ENCODE measurements around the gene IKZF4. TPM values are rescaled to one million over a fixed set of nuclear protein-coding genes. Genes with fewer than 3 reads are reported as not detected.

Gene IKZF4
- total and polyA plus RNA-seq, 2 of the 8 experiments (the other 6 are each of a cell fraction or from before 2014, with no cell fraction given): 8.0 to 13.3 TPM

GRCh38 chr12:56017181-56017580, 3.7 kb upstream of the IKZF4 start:
- Histone ChIP-seq H3K4ac (replicated peaks; ENCODE audit: insufficient read length, low read depth, low read length) (no peak overlapping the region), H3K23me2 (ENCODE audit: low read depth, low read length) (peaks cover 12% of the 10 kb centered on the region), H3K4me2 (ENCODE audit: insufficient read depth in 1 of 2, low read depth in 2 of 2, low read length in 2 of 2) (no peak overlapping the region), H4K8ac (ENCODE audit: extremely low read depth, insufficient read depth, low read length) (no peak overlapping the region), H4K20me1 (replicated peaks in 1 of 2; ENCODE audit: control insufficient read depth in 1 of 2, insufficient read depth in 2 of 2, low read length in 2 of 2) (no peaks in the 10 kb centered on the region), H3K36me3 (ENCODE audit: control insufficient read depth in 2 of 4, insufficient read depth in 4 of 4, low read length in 3 of 4) (peaks cover 0 to 5% (median 2%) of the 10 kb centered on the region in 4 experiments; a peak in 2 of 8 replicates), H3K27ac (ENCODE audit: low read depth, low read length) (no peak overlapping the region), H3K14ac (ENCODE audit: insufficient read length) (no peak overlapping the region), H3K9me3 (ENCODE audit: insufficient read depth in 2 of 2, low read depth in 1 of 2, low read length in 1 of 2) (no peaks in the 10 kb centered on the region), H2AK5ac (ENCODE audit: low read depth, low read length) (no peak overlapping the region), H2BK120ac (replicated peaks; ENCODE audit: low read depth, low read length) (no peak overlapping the region), H3K27me3 (replicated peaks in 1 of 4; ENCODE audit: control insufficient read depth in 3 of 4, extremely low read depth in 1 of 4, insufficient read depth in 3 of 4, low read length in 3 of 4) (no peaks in the 10 kb centered on the region), H2AFZ (ENCODE audit: low read length) (no peak overlapping the region), H2BK12ac (ENCODE audit: low read depth, low read length) (no peak overlapping the region), H3K4me3 (ENCODE audit: extremely low read depth in 1 of 4, insufficient read depth in 2 of 4, low read depth in 3 of 4, low read length in 4 of 4) (no peak overlapping the region), H2BK20ac (ENCODE audit: low read length) (no peak overlapping the region), H3K79me2 (ENCODE audit: control insufficient read depth in 1 of 2, insufficient read depth in 2 of 2, low read length in 2 of 2) (no peaks in the 10 kb centered on the region), H3K79me1 (ENCODE audit: low read depth, low read length) (no peaks in the 10 kb centered on the region; the same call in 1 of the 2 replicates), H4K5ac (ENCODE audit: insufficient read length, low read depth, low read length) (no peak overlapping the region), H3K9ac (replicated peaks in 1 of 4; ENCODE audit: extremely low read depth in 1 of 4, low read depth in 3 of 4, low read length in 3 of 4) (no peak overlapping the region; a peak in 1 of 7 replicates), H2BK5ac (ENCODE audit: low read depth, low read length) (no peak overlapping the region), H2BK15ac (ENCODE audit: low read length) (no peak overlapping the region), H3K56ac (replicated peaks; ENCODE audit: insufficient read length, low read depth, low read length) (no peak overlapping the region), H3K4me1 (replicated peaks in 1 of 4; ENCODE audit: control insufficient read depth in 3 of 4, insufficient read depth in 4 of 4, low read length in 3 of 4) (peaks cover 8 to 25% (median 16%) of the 10 kb centered on the region in 4 experiments), H4K91ac (replicated peaks; ENCODE audit: insufficient read length, low read length) (no peak overlapping the region), H3K18ac (ENCODE audit: extremely low read depth, low read length) (no peak overlapping the region), H3K23ac (ENCODE audit: insufficient read length) (no peak overlapping the region)
- FAIRE-seq (no peak), DNase-seq (ENCODE audit: low read depth in 1 of 2, low spot score in 2 of 2) (no peak)
- ChIA-PET CTCF (ENCODE audit: partially characterized antibody) (interaction anchor here (4.9 to 18.1 kb wide), 2 partner anchors 12 to 22 kb away, joined by 33 to 256 read pairs; partner anchors contain the start of gene SUOX), POLR2A (ENCODE audit: partially characterized antibody) (interaction anchor here (1.0 to 1.8 kb wide), 3 partner anchors 9 to 27 kb away, joined by 3 to 6 read pairs (median 3); no protein-coding TSS in a partner anchor)
- TF ChIP-seq ATF2 (IDR thresholded peaks at IDR 0.05; ENCODE audit: low read length) (no peak), ZNF274 (IDR thresholded peaks at IDR 0.05; ENCODE audit: borderline replicate concordance, extremely low read depth, low read length) (no peak), POU5F1 (IDR thresholded peaks at IDR 0.05; ENCODE audit: low read depth, low read length) (no peak), KDM5A (IDR thresholded peaks at IDR 0.05; ENCODE audit: low read length) (no peak), FOSL1 (IDR thresholded peaks at IDR 0.05; ENCODE audit: insufficient read depth, low read depth, low read length) (no peak), SIN3A (conservative IDR thresholded peaks at IDR 0.05 in 1 of 2, IDR thresholded peaks at IDR 0.05 in 1 of 2; ENCODE audit: low read depth in 1 of 2, low read length in 2 of 2) (no peak), SUZ12 (IDR thresholded peaks at IDR 0.05; ENCODE audit: low read length) (no peak), CEBPB (IDR thresholded peaks at IDR 0.05; ENCODE audit: low read depth, low read length) (no peak), EGR1 (IDR thresholded peaks at IDR 0.05; ENCODE audit: borderline replicate concordance, low read depth, low read length) (no peak), CHD1 (IDR thresholded peaks at IDR 0.05; ENCODE audit: low read depth, low read length) (no peak), E2F6 (IDR thresholded peaks at IDR 0.05) (no peak), CBX5 (IDR thresholded peaks at IDR 0.05; ENCODE audit: low read depth, low read length) (no peak)
- WGBS, 2 experiments (ENCODE audit: extremely low coverage in 1 of 2, insufficient coverage in 1 of 2, insufficient read length in 1 of 2, insufficient replicate concordance in 2 of 2, low coverage in 1 of 2, low lambda C conversion rate in 2 of 2, missing lambda C conversion rate in 1 of 2): 51% methylated on average over 4 of the region's 4 CpGs; no CpG with 5 or more reads in 1 of the 2 experiments

Measured in H1 (cell line).